ENCODE results near the gene PLEKHG3.

The PLEKHG3 gene

DNA sequence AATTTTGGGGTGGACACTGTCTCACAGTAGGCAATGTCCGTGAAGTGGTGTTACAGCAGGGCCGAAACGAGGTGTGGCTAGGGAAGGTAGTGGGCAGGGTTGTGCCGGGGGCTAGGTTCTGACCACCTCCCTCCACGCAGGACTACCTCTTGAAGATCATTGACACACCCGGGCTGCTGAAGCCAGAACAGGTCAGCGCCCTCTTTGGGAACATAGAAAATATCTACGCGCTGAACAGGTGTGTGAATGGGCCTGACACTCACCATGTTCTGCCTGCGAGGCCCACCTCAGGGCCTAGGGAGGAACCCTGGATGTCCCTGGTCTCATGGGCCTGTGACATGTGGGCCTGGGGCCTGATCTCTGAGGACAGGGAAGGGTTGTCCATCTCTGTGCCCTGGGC, 24.6 kb downstream of the PLEKHG3 start:
- Histone ChIP-seq H3K9ac (ENCODE audit: low read length) (no peak overlapping the region), H3K27me3 (replicated peaks; ENCODE audit: insufficient read depth, low read length) (no peaks in the 10 kb centered on the region), H3K4me1 (ENCODE audit: low read length) (0 out of 2 replicates have a peak, but pooled peaks cover 3% of the 10 kb centered on the region), H3K27ac (ENCODE audit: low read length) (no peak overlapping the region), H3K9me3 (replicated peaks; ENCODE audit: insufficient read depth, low read length) (no peaks in the 10 kb centered on the region), H3K36me3 (replicated peaks; ENCODE audit: insufficient read depth, low read length) (no peaks in the 10 kb centered on the region), H2AFZ (ENCODE audit: low read length) (no peak overlapping the region), H3F3A (ENCODE audit: insufficient read depth, low read length) (no peaks in the 10 kb centered on the region), H3K79me2 (ENCODE audit: low read length) (no peaks in the 10 kb centered on the region), H3K4me2 (ENCODE audit: low read depth, low read length) (no peak overlapping the region), H4K20me1 (ENCODE audit: insufficient read depth, low read length) (no peaks in the 10 kb centered on the region), H3K4me3 (ENCODE audit: low read length) (no peak overlapping the region), H3K9me2 (replicated peaks; ENCODE audit: insufficient read depth, low read length) (no peaks in the 10 kb centered on the region)
- DNase-seq: no peak
- TF ChIP-seq CTCF (IDR thresholded peaks at IDR 0.05; ENCODE audit: low read length): no peak

- Histone ChIP-seq H3K9me2 (replicated peaks; ENCODE audit: insufficient read depth, low read length) (no peaks in the 10 kb centered on the region), H3K27ac (ENCODE audit: low read length) (no peak overlapping the region), H3K4me2 (ENCODE audit: low read depth, low read length) (no peak overlapping the region), H3K4me1 (ENCODE audit: low read length) (0 out of 2 replicates have a peak, but pooled peaks cover 3% of the 10 kb centered on the region), H3K4me3 (ENCODE audit: low read length) (no peak overlapping the region), H3F3A (ENCODE audit: insufficient read depth, low read length) (no peaks in the 10 kb centered on the region), H3K27me3 (replicated peaks; ENCODE audit: insufficient read depth, low read length) (no peaks in the 10 kb centered on the region), H3K9ac (ENCODE audit: low read length) (no peak overlapping the region), H2AFZ (ENCODE audit: low read length) (no peak overlapping the region), H3K36me3 (replicated peaks; ENCODE audit: insufficient read depth, low read length) (no peaks in the 10 kb centered on the region), H4K20me1 (ENCODE audit: insufficient read depth, low read length) (no peaks in the 10 kb centered on the region), H3K9me3 (replicated peaks; ENCODE audit: insufficient read depth, low read length) (no peaks in the 10 kb centered on the region), H3K79me2 (ENCODE audit: low read length) (no peaks in the 10 kb centered on the region)
- TF ChIP-seq EZH2phosphoT487 (IDR thresholded peaks at IDR 0.05; ENCODE audit: low read length) (no peak), CTCF (IDR thresholded peaks at IDR 0.05; ENCODE audit: low read length) (no peak), EZH2 (optimal IDR thresholded peaks at IDR 0.05; ENCODE audit: low read depth, low read length) (no peak)
- no peak for DNase-seq
These were observed 25.3 kb downstream of the PLEKHG3 start for GRCh38 chr14:64729386-64730060.

- Histone ChIP-seq H3K9ac (ENCODE audit: low read length) (no peak overlapping the region), H3K9me3 (replicated peaks; ENCODE audit: insufficient read depth, low read length) (no peaks in the 10 kb centered on the region), H3K4me2 (ENCODE audit: low read depth, low read length) (no peak overlapping the region), H3K9me2 (replicated peaks; ENCODE audit: insufficient read depth, low read length) (no peaks in the 10 kb centered on the region), H3K79me2 (ENCODE audit: low read length) (no peaks in the 10 kb centered on the region), H3K27ac (ENCODE audit: low read length) (no peak overlapping the region), H3K4me1 (ENCODE audit: low read length) (0 out of 2 replicates have a peak, but pooled peaks cover 3% of the 10 kb centered on the region), H3K4me3 (ENCODE audit: low read length) (no peak overlapping the region), H3K36me3 (replicated peaks; ENCODE audit: insufficient read depth, low read length) (no peaks in the 10 kb centered on the region), H2AFZ (ENCODE audit: low read length) (no peak overlapping the region), H4K20me1 (ENCODE audit: insufficient read depth, low read length) (no peaks in the 10 kb centered on the region), H3F3A (ENCODE audit: insufficient read depth, low read length) (no peaks in the 10 kb centered on the region), H3K27me3 (replicated peaks; ENCODE audit: insufficient read depth, low read length) (no peaks in the 10 kb centered on the region)
- DNase-seq: no peak
- TF ChIP-seq EZH2 (optimal IDR thresholded peaks at IDR 0.05; ENCODE audit: low read depth, low read length) (no peak), CTCF (IDR thresholded peaks at IDR 0.05; ENCODE audit: low read length) (no peak), EZH2phosphoT487 (IDR thresholded peaks at IDR 0.05; ENCODE audit: low read length) (no peak)
These were observed 25.8 kb downstream of the PLEKHG3 start for GRCh38 chr14:64730061-64730440.

All from MM.1S (cell line).